ENCODE measurements around the gene LRRC55. TPM values are rescaled to one million over a fixed set of nuclear protein-coding genes. Genes with fewer than 3 reads are reported as not detected.

Gene LRRC55, protein sequence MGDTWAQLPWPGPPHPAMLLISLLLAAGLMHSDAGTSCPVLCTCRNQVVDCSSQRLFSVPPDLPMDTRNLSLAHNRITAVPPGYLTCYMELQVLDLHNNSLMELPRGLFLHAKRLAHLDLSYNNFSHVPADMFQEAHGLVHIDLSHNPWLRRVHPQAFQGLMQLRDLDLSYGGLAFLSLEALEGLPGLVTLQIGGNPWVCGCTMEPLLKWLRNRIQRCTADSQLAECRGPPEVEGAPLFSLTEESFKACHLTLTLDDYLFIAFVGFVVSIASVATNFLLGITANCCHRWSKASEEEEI
- total RNA-seq, result not detected

DNA sequence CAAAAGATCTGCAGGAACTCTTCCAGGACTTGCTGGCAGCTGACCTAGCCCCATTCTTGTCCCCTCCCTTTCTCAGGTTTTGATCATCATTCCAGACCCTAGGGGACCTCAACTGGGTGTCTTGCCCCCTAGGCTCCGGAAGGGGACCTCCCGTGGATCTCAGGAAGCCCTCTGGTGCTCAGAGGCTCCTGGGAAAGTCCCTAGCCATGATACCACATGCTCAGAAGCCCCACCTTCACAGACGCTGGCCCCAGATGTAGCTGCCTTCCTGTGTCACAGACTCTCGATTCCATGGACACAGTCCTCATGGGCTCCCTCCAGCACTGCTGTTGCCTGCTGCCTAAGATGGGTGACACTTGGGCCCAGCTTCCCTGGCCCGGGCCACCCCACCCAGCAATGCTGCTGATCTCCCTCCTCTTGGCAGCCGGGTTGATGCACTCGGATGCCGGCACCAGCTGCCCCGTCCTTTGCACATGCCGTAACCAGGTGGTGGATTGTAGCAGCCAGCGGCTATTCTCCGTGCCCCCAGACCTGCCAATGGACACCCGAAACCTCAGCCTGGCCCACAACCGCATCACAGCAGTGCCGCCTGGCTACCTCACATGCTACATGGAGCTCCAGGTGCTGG is at the start of gene LRRC55:
Gene LRRC55, plus strand, starts transcription at position 276 of the 628 bp plus-strand sequence. Its CDS starts 70 bp downstream, at position 346.
- no peak for ATAC-seq (ENCODE audit: insufficient number of reproducible peaks, low FRiP score, low read depth)
- no peak for DNase-seq (ENCODE audit: low spot score)

DNA sequence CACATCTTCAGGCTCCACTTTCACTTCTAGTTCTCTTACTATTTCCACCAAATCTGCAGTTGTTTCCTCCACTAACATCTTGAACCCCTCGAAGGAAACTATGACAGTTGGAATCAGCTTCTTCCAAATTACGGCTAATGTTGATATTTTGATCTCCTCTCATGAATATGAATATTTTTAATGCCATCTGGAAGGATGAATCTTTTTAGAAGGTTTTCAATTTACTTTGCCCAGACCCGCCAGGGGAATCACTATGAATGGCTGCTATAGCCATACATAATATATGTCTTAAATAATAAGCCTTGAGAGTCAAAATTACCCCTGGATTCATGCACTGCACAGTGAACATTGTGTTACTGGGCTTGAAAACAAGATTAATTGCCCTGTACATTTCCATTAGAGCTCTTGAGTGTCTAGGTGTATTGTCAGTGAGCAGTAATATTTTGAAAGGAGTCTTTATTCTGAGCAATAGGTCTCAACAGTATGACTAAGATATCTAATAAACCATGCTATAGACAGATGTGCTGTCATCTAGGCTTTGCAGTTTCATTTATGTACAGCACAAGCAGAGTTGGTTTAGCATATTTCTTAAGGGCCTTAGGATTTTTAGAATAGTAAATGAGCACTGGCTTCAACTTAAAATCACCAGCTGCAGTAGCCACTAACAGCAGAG is 48.3 kb upstream of the LRRC55 start:
- Histone ChIP-seq H3K4me3 (no peak overlapping the region), H3K27me3 (replicated peaks; ENCODE audit: insufficient read depth) (no peaks in the 10 kb centered on the region)

More for the DNA sequence above, at the start of gene LRRC55:
- Histone ChIP-seq H3K27me3 (replicated peaks; ENCODE audit: insufficient read depth) (no peaks in the 10 kb centered on the region), H3K9me3 (no peaks in the 10 kb centered on the region), H3K4me1 (ENCODE audit: control insufficient read depth in 1 of 2, low read depth in 2 of 2) (no peaks in the 10 kb centered on the region), H3K27ac (no peak within 1 kb of the TSS), H3K36me3 (no peaks in the 10 kb centered on the region), H3K4me3 (no peak within 1 kb of the TSS)
- TF ChIP-seq, protein P1, sequence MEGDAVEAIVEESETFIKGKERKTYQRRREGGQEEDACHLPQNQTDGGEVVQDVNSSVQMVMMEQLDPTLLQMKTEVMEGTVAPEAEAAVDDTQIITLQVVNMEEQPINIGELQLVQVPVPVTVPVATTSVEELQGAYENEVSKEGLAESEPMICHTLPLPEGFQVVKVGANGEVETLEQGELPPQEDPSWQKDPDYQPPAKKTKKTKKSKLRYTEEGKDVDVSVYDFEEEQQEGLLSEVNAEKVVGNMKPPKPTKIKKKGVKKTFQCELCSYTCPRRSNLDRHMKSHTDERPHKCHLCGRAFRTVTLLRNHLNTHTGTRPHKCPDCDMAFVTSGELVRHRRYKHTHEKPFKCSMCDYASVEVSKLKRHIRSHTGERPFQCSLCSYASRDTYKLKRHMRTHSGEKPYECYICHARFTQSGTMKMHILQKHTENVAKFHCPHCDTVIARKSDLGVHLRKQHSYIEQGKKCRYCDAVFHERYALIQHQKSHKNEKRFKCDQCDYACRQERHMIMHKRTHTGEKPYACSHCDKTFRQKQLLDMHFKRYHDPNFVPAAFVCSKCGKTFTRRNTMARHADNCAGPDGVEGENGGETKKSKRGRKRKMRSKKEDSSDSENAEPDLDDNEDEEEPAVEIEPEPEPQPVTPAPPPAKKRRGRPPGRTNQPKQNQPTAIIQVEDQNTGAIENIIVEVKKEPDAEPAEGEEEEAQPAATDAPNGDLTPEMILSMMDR (IDR thresholded peaks at IDR 0.05), result no peak

DNA sequence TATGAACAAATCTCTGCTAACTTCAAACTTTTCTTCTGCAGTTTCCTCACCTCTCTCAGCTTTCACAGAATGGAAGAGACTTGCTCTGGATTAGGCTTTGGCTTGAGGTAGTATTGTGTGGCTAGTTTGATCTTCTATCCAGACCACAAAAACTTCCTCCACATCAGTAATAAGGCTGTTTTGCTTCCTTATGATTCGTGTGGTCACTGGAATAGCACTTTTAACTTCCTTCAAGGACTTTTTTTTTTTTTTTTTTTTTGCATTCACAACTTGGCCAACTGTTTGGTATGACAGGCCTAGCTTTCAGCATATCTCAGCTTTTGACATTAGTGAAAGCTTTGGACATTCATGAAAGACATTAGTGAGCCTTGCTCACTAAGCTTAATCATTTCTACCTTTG is 47.5 kb upstream of the LRRC55 start:
- no peak overlapping the region for H3K27ac ChIP-seq
- DNase-seq (ENCODE audit: low spot score), result no peak
- TF ChIP-seq, protein P1 (IDR thresholded peaks at IDR 0.05), result no peak
- H3K27me3 ChIP-seq (replicated peaks; ENCODE audit: insufficient read depth), result no peaks in the 10 kb centered on the region
- ATAC-seq (ENCODE audit: insufficient number of reproducible peaks, low FRiP score, low read depth), result no peak
- H3K4me1 ChIP-seq (ENCODE audit: control insufficient read depth in 1 of 2, low read depth in 2 of 2), result no peaks in the 10 kb centered on the region
- H3K36me3 ChIP-seq, result no peaks in the 10 kb centered on the region
- no peaks in the 10 kb centered on the region for H3K9me3 ChIP-seq
- no peak overlapping the region for H3K4me3 ChIP-seq

More for the DNA sequence above, 48.3 kb upstream of the LRRC55 start:
- TF ChIP-seq, protein P1 (IDR thresholded peaks at IDR 0.05), result no peak
- DNase-seq (ENCODE audit: low spot score) (no peak), ATAC-seq (ENCODE audit: insufficient number of reproducible peaks, low FRiP score, low read depth) (no peak)
- H3K4me1 ChIP-seq (ENCODE audit: control insufficient read depth in 1 of 2, low read depth in 2 of 2), result no peaks in the 10 kb centered on the region
- H3K27ac ChIP-seq, result no peak overlapping the region
- H3K36me3 ChIP-seq, result no peaks in the 10 kb centered on the region
- no peaks in the 10 kb centered on the region for H3K9me3 ChIP-seq

DNA sequence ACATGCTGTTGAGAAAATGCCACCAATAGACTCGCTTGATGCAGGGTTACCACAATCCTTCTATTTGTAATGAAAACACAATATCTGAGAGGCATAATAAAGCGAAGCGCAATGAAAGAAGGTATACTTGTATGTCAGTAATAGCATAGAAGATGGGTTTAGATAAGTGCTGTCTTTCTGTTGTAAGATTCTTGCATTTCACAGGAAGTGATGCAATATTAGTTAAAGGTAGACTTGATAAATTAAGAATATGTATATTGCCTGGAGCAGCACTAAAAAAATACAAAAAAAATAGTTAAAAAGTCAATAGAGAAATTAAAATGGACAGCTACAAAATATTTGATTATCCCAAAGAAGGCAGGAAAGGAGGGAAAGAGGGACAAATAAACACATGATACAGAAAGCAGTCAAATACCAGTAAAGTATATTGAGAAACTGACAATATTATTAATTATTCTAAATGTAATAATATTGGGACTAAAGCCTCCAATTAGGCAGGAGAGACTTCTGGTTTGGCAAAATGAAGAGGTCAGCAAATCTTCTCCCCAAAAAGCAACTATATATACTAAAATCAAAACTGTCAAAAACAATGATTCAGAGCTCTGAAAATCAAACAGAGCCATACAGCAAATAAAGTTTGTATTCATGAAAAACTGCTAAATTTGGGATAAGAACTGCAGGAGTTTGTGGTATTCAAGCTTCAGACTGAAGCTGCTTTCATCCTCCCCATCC is 46.6 kb upstream of the LRRC55 start:
- H3K4me3 ChIP-seq, result no peak overlapping the region
- H3K4me1 ChIP-seq (ENCODE audit: control insufficient read depth in 1 of 2, low read depth in 2 of 2), result no peaks in the 10 kb centered on the region
- no peaks in the 10 kb centered on the region for H3K36me3 ChIP-seq
- no peaks in the 10 kb centered on the region for H3K9me3 ChIP-seq
- TF ChIP-seq, protein P1 (IDR thresholded peaks at IDR 0.05), result no peak
- no peak overlapping the region for H3K27ac ChIP-seq
- no peak for ATAC-seq (ENCODE audit: insufficient number of reproducible peaks, low FRiP score, low read depth)
- no peak for DNase-seq (ENCODE audit: low spot score)
- H3K27me3 ChIP-seq (replicated peaks; ENCODE audit: insufficient read depth), result no peaks in the 10 kb centered on the region

DNA sequence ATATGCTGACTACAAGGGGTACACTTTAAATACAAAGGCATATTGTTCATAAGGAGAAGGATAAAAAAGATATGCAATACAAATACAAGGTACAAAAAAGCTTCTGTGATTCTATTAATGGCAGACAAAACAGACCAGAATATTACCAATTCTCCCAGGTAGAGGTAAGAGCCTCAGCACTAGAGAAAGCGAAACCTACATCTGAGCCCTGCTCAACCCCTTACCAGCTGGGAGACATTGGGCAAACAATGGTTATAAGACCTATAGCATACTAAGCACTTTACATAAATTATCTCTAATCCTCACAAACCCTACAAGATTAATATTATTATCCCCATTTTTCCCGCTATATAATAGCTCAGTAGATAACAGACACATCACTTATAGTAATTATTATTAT is 41.2 kb upstream of the LRRC55 start:
- DNase-seq (ENCODE audit: low spot score), result no peak
- Histone ChIP-seq H3K36me3 (no peaks in the 10 kb centered on the region), H3K27ac (no peak overlapping the region), H3K4me3 (no peak overlapping the region), H3K27me3 (replicated peaks; ENCODE audit: insufficient read depth) (no peaks in the 10 kb centered on the region), H3K4me1 (ENCODE audit: control insufficient read depth in 1 of 2, low read depth in 2 of 2) (no peaks in the 10 kb centered on the region), H3K9me3 (no peaks in the 10 kb centered on the region)
- no peak for ATAC-seq (ENCODE audit: insufficient number of reproducible peaks, low FRiP score, low read depth)
- TF ChIP-seq, protein P1 (IDR thresholded peaks at IDR 0.05), result no peak

All from thoracic aorta (tissue), 2 donors.